ENCODE results near the gene PRR33. TPM values are rescaled to one million over a fixed set of nuclear protein-coding genes. Genes with fewer than 3 reads are reported as not detected.

The PRR33 gene
- total and polyA plus RNA-seq, 2 donors (not counting 3 experiments of a cell fraction or from before 2014, with no cell fraction given) = not detected

DNA sequence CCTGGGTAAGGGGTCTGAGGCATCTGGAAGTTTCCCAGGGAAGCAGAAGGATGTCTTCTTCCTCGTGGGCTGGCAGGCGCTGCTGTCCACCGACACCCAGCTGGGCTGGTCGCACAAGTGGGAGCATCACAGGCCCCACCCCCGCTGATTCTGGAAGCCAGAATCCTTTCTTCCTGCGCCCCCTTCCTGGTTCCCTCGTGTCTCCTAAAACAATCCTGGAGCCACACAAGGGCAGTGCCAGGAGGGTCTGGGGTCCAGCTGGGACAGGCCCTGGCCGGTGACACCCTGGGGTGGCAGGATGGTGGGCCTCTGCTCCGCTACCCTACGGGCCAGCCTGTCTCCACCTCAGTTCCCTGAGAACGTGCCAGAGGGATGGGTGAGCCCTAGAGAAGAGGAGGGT lies 34.6 kb downstream of the PRR33 start:
- no peak overlapping the region for H3K4me2 ChIP-seq (ENCODE audit: insufficient read depth, low read length)
- no peaks in the 10 kb centered on the region for H3K4me1 ChIP-seq (ENCODE audit: control insufficient read depth, extremely low read depth, insufficient read depth, low read length)
- H2AFZ ChIP-seq (ENCODE audit: low read depth, low read length) = no peak overlapping the region
- no peaks in the 10 kb centered on the region for H3K27me3 ChIP-seq (ENCODE audit: control insufficient read depth in 2 of 2, insufficient read depth in 2 of 2, low read length in 2 of 2)
- no peaks in the 10 kb centered on the region for H3K79me2 ChIP-seq (ENCODE audit: control insufficient read depth, insufficient read depth, low read length)
- BruUV-seq (replicated peaks) = no TSS peak
- no peaks in the 10 kb centered on the region for H3K36me3 ChIP-seq (ENCODE audit: control insufficient read depth in 2 of 2, extremely low read depth in 1 of 2, insufficient read depth in 2 of 2, low read length in 2 of 2)
- dilution Hi-C loops (cut with MboI; ENCODE audit: extremely low pct_ligation_motif_present, low sequenced_read_pairs) (no loop called here), intact Hi-C loops (cut with micrococcal nuclease) (no loop called here)
- no peaks in the 10 kb centered on the region for H3K9me1 ChIP-seq (replicated peaks; ENCODE audit: control insufficient read depth, extremely low read depth, insufficient read depth, low read length)
- DNase-seq (ENCODE audit: low read depth, low spot score) = no peak
- H3K9me3 ChIP-seq (replicated peaks; ENCODE audit: control insufficient read depth, insufficient read depth, low read length) = no peaks in the 10 kb centered on the region
- FAIRE-seq = no peak
- POLR2A ChIA-PET = no interaction called here
- TF ChIP-seq JUN (IDR thresholded peaks at IDR 0.05; ENCODE audit: borderline replicate concordance, insufficient read depth, insufficient read length, low read depth) (no peak), GATA2 (IDR thresholded peaks at IDR 0.05; ENCODE audit: insufficient read depth, insufficient read length, low read depth, low read length) (no peak), EZH2 (IDR thresholded peaks at IDR 0.05; ENCODE audit: borderline replicate concordance, low read depth, low read length, severe bottlenecking) (no peak), FOS (IDR thresholded peaks at IDR 0.05; ENCODE audit: borderline replicate concordance, insufficient read depth, low read length) (no peak), POLR2A (IDR thresholded peaks at IDR 0.05; ENCODE audit: low read depth, low read length) (no peak), MYC (IDR thresholded peaks at IDR 0.05; ENCODE audit: low read depth, low read length) (no peak), POLR2AphosphoS5 (IDR thresholded peaks at IDR 0.05; ENCODE audit: insufficient read depth, low read depth, low read length) (no peak)
- TF ChIP-seq, protein P1, sequence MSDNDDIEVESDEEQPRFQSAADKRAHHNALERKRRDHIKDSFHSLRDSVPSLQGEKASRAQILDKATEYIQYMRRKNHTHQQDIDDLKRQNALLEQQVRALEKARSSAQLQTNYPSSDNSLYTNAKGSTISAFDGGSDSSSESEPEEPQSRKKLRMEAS (IDR thresholded peaks at IDR 0.05; ENCODE audit: insufficient read depth, insufficient read length) = no peak
- TF ChIP-seq, protein P2, sequence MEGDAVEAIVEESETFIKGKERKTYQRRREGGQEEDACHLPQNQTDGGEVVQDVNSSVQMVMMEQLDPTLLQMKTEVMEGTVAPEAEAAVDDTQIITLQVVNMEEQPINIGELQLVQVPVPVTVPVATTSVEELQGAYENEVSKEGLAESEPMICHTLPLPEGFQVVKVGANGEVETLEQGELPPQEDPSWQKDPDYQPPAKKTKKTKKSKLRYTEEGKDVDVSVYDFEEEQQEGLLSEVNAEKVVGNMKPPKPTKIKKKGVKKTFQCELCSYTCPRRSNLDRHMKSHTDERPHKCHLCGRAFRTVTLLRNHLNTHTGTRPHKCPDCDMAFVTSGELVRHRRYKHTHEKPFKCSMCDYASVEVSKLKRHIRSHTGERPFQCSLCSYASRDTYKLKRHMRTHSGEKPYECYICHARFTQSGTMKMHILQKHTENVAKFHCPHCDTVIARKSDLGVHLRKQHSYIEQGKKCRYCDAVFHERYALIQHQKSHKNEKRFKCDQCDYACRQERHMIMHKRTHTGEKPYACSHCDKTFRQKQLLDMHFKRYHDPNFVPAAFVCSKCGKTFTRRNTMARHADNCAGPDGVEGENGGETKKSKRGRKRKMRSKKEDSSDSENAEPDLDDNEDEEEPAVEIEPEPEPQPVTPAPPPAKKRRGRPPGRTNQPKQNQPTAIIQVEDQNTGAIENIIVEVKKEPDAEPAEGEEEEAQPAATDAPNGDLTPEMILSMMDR (IDR thresholded peaks at IDR 0.05; ENCODE audit: extremely low read depth in 1 of 2, insufficient read depth in 1 of 2, low read depth in 1 of 2, low read length in 2 of 2) = no peak
- H3K27ac ChIP-seq (ENCODE audit: insufficient read depth, low read depth, low read length) = no peak overlapping the region
- no peak overlapping the region for H3K4me3 ChIP-seq (replicated peaks in 1 of 3; ENCODE audit: insufficient read depth in 1 of 3, low read depth in 1 of 3, low read length in 3 of 3)
- no peaks in the 10 kb centered on the region for H4K20me1 ChIP-seq (replicated peaks; ENCODE audit: control insufficient read depth, extremely low read depth, insufficient read depth, low read length)
- CTCF ChIA-PET = interaction anchor here (1.0 to 1.9 kb wide), 4 partner anchors 25 to 163 kb away, joined by 3 to 6 read pairs (median 4); no protein-coding TSS in a partner anchor
- no peak overlapping the region for H3K9ac ChIP-seq (replicated peaks; ENCODE audit: extremely low read depth, insufficient read depth, low read length)
